ENCODE results near the gene SLFN12.
"Not testable (repeated sequence)": the region's sequence is repeated elsewhere in the genome, so short reads cannot be mapped to it uniquely, and the experiment has no call there.

SLFN12 gene

DNA sequence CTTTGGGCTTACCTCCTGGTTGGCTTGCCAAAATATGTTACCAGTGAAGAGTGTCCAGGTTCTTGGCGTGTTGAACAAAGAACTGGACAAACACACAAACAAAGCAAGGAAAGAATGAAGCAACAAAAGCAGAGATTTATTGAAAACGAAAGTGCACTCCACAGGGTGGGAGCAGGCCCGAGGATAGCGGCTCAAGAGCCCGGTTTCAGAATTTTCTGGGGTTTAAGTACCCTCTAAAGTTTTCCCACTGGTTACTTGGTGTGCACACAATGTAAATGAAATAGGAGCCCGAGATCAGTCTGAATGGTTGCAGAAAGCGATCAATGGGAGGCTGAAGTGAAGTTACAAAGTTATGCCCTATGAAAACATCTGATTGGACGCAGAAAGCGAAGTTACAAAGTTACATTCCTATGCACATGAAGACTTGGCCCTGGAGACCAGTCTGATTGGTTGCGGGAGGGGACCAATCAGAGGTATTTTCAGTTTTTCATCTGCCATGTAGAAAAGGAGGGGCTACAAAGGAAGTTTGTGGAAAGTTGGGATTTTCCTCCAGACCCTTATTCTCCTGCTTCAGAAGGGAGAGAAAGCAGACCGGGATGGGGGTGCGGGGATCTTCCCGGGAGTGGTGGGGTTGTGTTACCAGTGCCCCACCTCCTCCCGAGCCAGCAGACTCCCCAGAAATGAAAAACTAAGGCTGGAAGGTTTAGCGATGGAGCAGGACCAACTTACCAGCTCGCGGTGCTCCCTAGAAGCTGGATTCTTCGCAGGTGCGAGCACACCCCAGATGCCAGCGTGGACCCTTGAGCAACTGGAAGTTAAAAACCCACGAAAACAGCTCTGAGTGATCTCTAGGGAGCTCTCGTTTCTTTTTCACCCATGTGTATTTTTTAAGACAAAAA is at the start of gene SLFN12:
Gene SLFN12 (minus strand): TSS at position 325 of the 899 bp plus-strand sequence. CDS start 9,472 bp downstream, outside the sequence.
- H3K27ac ChIP-seq (ENCODE audit: low read depth, low read length), result peak within 1 kb of the TSS; percentile 72
- no peak within 1 kb of the TSS for H3K9ac ChIP-seq (ENCODE audit: low read length)
- H3K27me3 ChIP-seq (ENCODE audit: control insufficient read depth, insufficient read depth, low read length), result no peaks in the 10 kb centered on the region
- peaks cover 4% of the 10 kb centered on the region for H3K4me1 ChIP-seq (ENCODE audit: control insufficient read depth, insufficient read depth, low read length)
- no peaks in the 10 kb centered on the region for H3K36me3 ChIP-seq (ENCODE audit: control insufficient read depth, insufficient read depth, low read length)
- H3K4me3 ChIP-seq (ENCODE audit: low read length), result peak within 1 kb of the TSS; percentile 76

DNA sequence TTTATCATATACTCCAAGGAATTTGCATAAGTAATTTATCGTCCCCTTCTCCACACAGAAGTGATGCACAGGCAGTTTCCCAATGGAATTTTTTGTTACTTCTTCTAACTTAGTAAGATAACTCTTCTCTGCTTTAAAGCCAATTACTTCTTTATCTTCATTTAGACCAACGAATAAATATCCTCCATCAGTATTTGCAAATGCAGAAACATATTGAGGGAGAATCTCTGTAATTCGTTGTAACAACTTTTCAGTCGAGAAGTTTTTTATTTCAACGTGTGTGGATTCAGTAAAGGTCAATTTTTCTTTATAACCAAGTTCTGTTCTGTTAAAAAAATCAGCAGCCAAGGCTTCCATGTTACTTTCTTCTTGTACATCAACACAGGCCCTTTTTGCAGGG is 47.0 kb upstream of the SLFN12 start:
- Histone ChIP-seq H3K36me3 (ENCODE audit: control insufficient read depth, insufficient read depth, low read length) (no peaks in the 10 kb centered on the region), H3K4me1 (ENCODE audit: control insufficient read depth, insufficient read depth, low read length) (no peaks in the 10 kb centered on the region), H3K9ac (ENCODE audit: low read length) (no peak overlapping the region), H3K27ac (ENCODE audit: low read depth, low read length) (no peak overlapping the region), H3K4me3 (ENCODE audit: low read length) (no peak overlapping the region), H3K27me3 (ENCODE audit: control insufficient read depth, insufficient read depth, low read length) (no peaks in the 10 kb centered on the region)

DNA sequence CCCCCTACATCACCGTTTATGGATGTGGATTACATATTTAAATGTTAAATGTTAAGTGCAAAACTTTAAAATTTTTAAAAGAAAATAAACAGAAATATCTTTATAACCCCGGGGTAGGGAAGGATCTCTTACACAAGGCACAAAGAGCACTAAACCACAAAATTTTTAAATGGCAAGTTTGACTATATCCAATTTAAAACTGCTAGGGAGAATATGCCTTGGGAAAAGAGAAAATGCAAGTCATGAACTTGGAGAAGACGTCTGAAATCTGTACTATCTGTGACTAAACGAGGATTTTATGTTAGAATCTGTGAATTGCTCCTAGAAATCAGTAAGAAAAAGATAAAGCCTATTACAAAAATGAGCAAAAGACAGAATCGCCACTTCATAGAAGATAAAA is 44.9 kb upstream of the SLFN12 start:
- Histone ChIP-seq H3K27me3 (ENCODE audit: control insufficient read depth, insufficient read depth, low read length) (no peaks in the 10 kb centered on the region), H3K9ac (ENCODE audit: low read length) (no peak overlapping the region), H3K4me1 (ENCODE audit: control insufficient read depth, insufficient read depth, low read length) (no peaks in the 10 kb centered on the region), H3K36me3 (ENCODE audit: control insufficient read depth, insufficient read depth, low read length) (no peaks in the 10 kb centered on the region), H3K4me3 (ENCODE audit: low read length) (no peak overlapping the region), H3K27ac (ENCODE audit: low read depth, low read length) (no peak overlapping the region)

DNA sequence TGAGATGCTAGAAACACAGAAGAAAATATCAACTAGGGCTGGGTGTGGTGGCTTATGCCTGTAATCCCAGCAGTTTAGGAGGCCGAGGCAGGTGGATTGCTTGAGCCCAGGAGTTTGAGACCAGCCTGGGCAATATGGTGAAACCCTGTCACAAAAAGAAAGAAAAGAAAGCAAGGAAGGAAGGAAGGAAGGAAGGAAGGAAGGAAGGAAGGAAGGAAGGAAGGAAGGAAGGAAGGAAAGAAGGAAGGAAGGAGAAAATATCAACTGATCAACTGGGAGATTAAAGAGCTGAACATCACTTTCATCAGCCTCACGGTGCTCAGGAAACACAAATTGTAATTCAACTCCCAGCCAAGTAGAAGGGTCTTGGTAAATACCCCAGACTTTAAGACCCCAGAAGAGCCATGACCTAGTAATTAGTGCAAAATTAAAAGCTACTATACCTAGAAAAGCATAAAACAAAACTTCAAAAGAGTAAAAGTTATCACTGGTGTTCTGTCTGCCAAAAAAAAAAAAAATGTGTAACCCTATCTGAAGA is 44.1 kb upstream of the SLFN12 start:
- H3K27me3 ChIP-seq (ENCODE audit: control insufficient read depth, insufficient read depth, low read length), result no peaks in the 10 kb centered on the region
- H3K4me1 ChIP-seq (ENCODE audit: control insufficient read depth, insufficient read depth, low read length), result no peaks in the 10 kb centered on the region
- no peak overlapping the region for H3K27ac ChIP-seq (ENCODE audit: low read depth, low read length)
- H3K36me3 ChIP-seq (ENCODE audit: control insufficient read depth, insufficient read depth, low read length), result no peaks in the 10 kb centered on the region
- no peak overlapping the region for H3K9ac ChIP-seq (ENCODE audit: low read length)
- H3K4me3 ChIP-seq (ENCODE audit: low read length), result no peak overlapping the region

DNA sequence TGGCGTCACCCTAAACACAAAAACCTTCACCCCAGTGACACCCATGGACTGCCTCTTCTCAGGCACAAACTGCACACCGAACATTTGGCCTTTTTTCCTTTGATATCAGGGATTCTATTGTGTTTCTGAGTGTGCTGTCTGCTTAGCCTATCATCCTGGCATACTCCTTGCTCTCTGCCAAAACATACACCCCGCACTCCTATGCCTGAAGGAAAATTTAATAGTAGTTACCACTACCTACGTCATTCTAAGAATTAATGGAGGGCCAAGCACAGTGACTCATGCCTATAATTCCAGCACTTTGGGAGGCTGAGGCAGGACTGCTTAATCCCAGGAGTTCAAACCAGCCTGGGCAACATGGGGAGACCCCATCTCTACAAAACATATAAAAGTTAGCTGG is 36.2 kb upstream of the SLFN12 start:
- no peaks in the 10 kb centered on the region for H3K36me3 ChIP-seq (ENCODE audit: control insufficient read depth, insufficient read depth, low read length)
- H3K27ac ChIP-seq (ENCODE audit: low read depth, low read length), result no peak overlapping the region
- no peaks in the 10 kb centered on the region for H3K27me3 ChIP-seq (ENCODE audit: control insufficient read depth, insufficient read depth, low read length)
- H3K4me3 ChIP-seq (ENCODE audit: low read length), result no peak overlapping the region
- no peaks in the 10 kb centered on the region for H3K4me1 ChIP-seq (ENCODE audit: control insufficient read depth, insufficient read depth, low read length)
- H3K9ac ChIP-seq (ENCODE audit: low read length), result no peak overlapping the region

DNA sequence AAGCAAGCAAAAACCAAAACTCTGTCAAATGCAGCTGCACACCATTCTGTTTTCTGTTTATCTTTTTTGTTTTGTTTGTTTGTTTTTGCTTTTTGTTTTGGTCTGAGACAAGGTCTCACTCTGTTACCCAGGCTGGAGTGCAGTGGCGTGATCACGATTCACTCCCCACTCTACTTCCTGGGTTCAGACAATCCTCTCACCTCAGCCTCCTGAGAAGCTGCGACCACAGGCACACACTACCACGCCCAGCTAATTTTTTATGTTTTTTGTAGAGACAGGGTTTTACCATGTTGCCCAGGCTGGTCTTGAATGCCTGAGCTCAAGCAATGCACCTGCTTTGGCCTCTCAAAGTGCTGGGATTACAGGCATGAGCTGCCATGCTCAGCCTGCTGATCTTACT is 35.5 kb upstream of the SLFN12 start:
- no peak overlapping the region for H3K9ac ChIP-seq (ENCODE audit: low read length)
- no peak overlapping the region for H3K27ac ChIP-seq (ENCODE audit: low read depth, low read length)
- no peaks in the 10 kb centered on the region for H3K36me3 ChIP-seq (ENCODE audit: control insufficient read depth, insufficient read depth, low read length)
- no peaks in the 10 kb centered on the region for H3K27me3 ChIP-seq (ENCODE audit: control insufficient read depth, insufficient read depth, low read length)
- no peak overlapping the region for H3K4me3 ChIP-seq (ENCODE audit: low read length)
- no peaks in the 10 kb centered on the region for H3K4me1 ChIP-seq (ENCODE audit: control insufficient read depth, insufficient read depth, low read length)

DNA sequence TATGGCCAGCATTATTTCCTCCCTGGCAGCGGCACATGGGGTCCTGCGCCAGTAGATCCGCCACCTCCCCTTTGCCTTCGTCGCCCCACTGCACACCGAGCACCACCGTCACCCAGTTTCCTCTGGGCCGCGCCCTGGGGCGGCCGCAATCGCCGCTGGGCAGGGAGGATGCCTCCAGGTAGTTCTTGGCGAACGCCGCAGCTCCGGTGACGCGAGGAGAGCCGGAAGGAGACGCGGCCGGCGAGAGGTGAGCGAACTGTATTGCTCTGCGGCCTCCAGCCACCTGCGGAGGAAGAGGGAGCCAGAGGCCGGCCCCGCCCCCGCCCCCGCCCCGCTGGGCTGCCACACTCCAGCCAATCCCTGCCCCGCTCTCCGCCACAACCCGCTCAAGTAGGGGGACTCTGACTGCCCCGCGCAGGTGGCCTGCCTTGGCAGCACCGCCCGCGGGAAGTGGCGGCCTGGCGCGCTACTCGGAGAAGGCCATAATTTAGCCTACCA is 28.1 kb upstream of the SLFN12 start:
- H3K4me3 ChIP-seq (ENCODE audit: low read length), result peak overlapping the region; percentile 23
- H3K9ac ChIP-seq (ENCODE audit: low read length), result no peak overlapping the region
- no peak overlapping the region for H3K27ac ChIP-seq (ENCODE audit: low read depth, low read length)
- H3K4me1 ChIP-seq (ENCODE audit: control insufficient read depth, insufficient read depth, low read length), result no peaks in the 10 kb centered on the region
- H3K27me3 ChIP-seq (ENCODE audit: control insufficient read depth, insufficient read depth, low read length), result no peaks in the 10 kb centered on the region
- H3K36me3 ChIP-seq (ENCODE audit: control insufficient read depth, insufficient read depth, low read length), result no peaks in the 10 kb centered on the region

DNA sequence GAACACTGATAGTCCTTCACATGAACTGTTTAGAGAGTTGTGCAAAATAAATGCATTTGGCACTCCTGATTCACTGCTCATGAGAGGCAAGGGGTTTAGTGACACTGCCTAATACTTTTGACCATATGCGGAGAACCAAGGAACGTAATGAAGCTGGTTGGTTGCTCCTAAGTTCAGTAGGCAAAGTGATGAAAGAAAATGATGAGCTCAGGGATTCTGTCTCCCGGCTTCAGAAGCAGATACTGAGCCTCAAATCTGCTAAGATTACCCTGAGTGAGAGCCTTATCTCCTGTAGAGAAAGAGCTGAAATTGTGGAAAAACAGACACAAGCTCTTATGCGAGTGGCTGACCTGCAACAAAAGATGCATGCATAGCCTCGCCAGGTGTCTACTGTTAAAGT is 21.7 kb upstream of the SLFN12 start:
- H3K4me1 ChIP-seq (ENCODE audit: control insufficient read depth, insufficient read depth, low read length); H3K9ac ChIP-seq (ENCODE audit: low read length); H3K4me3 ChIP-seq (ENCODE audit: low read length); H3K36me3 ChIP-seq (ENCODE audit: control insufficient read depth, insufficient read depth, low read length); H3K27ac ChIP-seq (ENCODE audit: low read depth, low read length); H3K27me3 ChIP-seq (ENCODE audit: control insufficient read depth, insufficient read depth, low read length): not testable (repeated sequence)

DNA sequence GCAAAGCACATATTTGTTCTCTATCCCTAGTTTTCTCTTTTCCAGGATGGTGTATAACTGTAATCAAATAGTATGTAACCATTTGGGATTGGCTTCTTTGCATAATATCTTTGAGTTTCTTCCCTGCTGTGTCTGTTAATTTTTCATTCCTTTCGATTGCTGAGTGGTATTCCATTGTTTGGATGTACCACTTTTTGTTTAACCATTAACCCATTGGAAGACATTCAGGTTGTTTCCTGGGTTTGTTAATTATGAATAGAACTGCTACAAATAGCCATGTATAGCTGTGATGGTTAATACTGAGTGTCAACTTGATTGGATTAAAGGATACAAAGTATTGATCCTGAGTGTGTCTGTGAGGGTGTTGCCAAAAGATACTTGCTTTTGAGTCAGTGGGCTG is 20.9 kb upstream of the SLFN12 start:
- Histone ChIP-seq H3K36me3 (ENCODE audit: control insufficient read depth, insufficient read depth, low read length) (no peaks in the 10 kb centered on the region), H3K27ac (ENCODE audit: low read depth, low read length) (no peak overlapping the region), H3K9ac (ENCODE audit: low read length) (no peak overlapping the region), H3K27me3 (ENCODE audit: control insufficient read depth, insufficient read depth, low read length) (peaks cover 10% of the 10 kb centered on the region), H3K4me3 (ENCODE audit: low read length) (no peak overlapping the region), H3K4me1 (ENCODE audit: control insufficient read depth, insufficient read depth, low read length) (no peaks in the 10 kb centered on the region)

DNA sequence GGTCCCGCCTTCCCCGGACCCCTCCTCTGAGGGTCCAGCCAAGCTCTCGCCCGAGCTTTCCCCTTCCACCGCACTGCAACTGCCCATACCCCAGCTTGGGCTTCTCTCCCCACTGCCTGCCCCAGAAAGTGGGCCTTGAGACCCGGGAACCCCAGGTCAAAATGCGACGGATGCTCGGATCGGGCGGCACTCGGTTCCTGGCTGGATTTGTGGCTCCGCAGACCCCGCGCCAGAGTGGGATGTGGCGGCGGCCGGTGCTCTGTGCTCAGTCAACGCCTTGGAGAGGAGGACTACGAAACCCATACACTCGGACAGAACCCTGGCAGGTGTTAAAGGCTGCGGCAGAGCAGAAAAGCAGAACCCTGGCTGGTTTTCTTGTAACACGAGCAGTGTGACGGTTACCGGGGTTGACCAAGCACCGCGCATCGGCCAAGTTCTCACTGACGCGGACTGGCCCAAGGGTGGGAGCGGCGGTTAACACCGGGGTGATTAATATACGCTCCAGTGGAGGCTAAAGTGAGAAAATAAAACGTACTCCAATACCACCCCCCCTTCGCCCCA is 17.2 kb upstream of the SLFN12 start:
- no peaks in the 10 kb centered on the region for H3K4me1 ChIP-seq (ENCODE audit: control insufficient read depth, insufficient read depth, low read length)
- peaks cover 10% of the 10 kb centered on the region for H3K27me3 ChIP-seq (ENCODE audit: control insufficient read depth, insufficient read depth, low read length)
- H3K4me3 ChIP-seq (ENCODE audit: low read length), result peak overlapping the region; percentile 59
- peak overlapping the region; percentile 37 for H3K27ac ChIP-seq (ENCODE audit: low read depth, low read length)
- no peak overlapping the region for H3K9ac ChIP-seq (ENCODE audit: low read length)
- no peaks in the 10 kb centered on the region for H3K36me3 ChIP-seq (ENCODE audit: control insufficient read depth, insufficient read depth, low read length)

DNA sequence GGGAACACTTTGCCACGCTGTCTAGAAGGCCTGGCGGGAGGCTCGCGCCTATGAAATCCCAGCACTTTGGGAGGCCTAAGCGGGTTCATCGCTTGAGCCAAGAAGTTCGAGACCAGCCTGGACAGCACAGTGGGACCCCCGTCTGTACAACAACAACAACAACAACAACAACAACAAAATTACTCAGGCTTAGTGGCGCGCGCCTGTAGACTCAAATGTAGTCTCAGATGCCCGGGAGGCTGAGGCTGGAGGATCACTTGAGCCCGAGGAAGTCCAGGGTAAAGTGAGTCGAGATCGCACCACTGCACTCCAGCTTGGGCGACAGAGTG is 16.6 kb upstream of the SLFN12 start:
- no peaks in the 10 kb centered on the region for H3K4me1 ChIP-seq (ENCODE audit: control insufficient read depth, insufficient read depth, low read length)
- H3K4me3 ChIP-seq (ENCODE audit: low read length), result peak overlapping the region; percentile 59
- H3K27me3 ChIP-seq (ENCODE audit: control insufficient read depth, insufficient read depth, low read length), result peaks cover 10% of the 10 kb centered on the region
- no peaks in the 10 kb centered on the region for H3K36me3 ChIP-seq (ENCODE audit: control insufficient read depth, insufficient read depth, low read length)
- peak overlapping the region; percentile 55 for H3K27ac ChIP-seq (ENCODE audit: low read depth, low read length)
- H3K9ac ChIP-seq (ENCODE audit: low read length), result no peak overlapping the region

DNA sequence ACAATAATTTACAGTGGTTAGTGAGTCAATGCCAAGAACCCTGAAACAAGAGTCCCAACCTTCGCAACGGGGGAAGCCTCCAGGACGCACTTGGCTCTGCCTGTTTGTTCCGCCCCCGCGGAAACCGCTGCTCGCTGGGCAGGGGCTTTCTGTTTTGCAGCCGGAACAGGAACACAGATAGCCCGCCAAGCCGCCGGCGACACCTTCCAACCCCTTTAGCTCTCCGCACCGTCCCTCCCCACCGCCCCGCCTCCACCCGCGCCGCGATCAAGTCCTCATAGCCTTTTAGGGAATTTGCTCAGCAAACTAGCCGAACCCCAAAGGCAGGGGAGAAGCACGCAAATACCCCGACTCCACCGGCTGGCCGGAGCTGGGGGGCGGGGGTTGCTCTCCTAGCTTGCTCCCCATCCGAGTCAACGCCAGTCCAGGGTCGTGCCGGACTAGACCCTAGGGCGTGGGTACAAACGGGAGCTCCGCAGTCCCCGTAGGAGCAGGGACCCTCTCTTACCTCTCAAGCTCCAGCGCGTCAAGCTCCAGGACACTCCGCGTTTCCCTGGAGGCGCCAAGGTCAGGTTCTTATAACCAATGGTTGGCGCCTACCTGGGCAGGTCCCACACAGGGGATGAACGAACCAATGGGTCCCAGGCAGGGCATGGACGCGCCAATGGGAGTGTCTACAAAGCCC is 16.1 kb upstream of the SLFN12 start, which contains the start of gene SLFN13:
Gene SLFN13 (minus strand): TSS at position 553 of the 685 bp plus-strand sequence. CDS start 3,086 bp downstream, outside the sequence.
- Histone ChIP-seq H3K9ac (ENCODE audit: low read length) (peak within 1 kb of the TSS; percentile 10), H3K27ac (ENCODE audit: low read depth, low read length) (peak within 1 kb of the TSS; percentile 55), H3K36me3 (ENCODE audit: control insufficient read depth, insufficient read depth, low read length) (no peaks in the 10 kb centered on the region), H3K4me1 (ENCODE audit: control insufficient read depth, insufficient read depth, low read length) (no peaks in the 10 kb centered on the region), H3K4me3 (ENCODE audit: low read length) (peak within 1 kb of the TSS; percentile 59), H3K27me3 (ENCODE audit: control insufficient read depth, insufficient read depth, low read length) (peaks cover 10% of the 10 kb centered on the region)

Measured in rectal smooth muscle tissue (tissue), 1 donor.